HG03064 (cell line): ENCODE data around the gene PIGK.

ENCODE experiments used
- ATAC-seq: cut with Tn5 transposase; IDR thresholded peaks from one replicate; pipeline ENCODE4 v1.9.1; 2021; ENCODE audit warnings: low read depth; ENCODE audit not compliant: unreplicated experiment

The PIGK gene

DNA sequence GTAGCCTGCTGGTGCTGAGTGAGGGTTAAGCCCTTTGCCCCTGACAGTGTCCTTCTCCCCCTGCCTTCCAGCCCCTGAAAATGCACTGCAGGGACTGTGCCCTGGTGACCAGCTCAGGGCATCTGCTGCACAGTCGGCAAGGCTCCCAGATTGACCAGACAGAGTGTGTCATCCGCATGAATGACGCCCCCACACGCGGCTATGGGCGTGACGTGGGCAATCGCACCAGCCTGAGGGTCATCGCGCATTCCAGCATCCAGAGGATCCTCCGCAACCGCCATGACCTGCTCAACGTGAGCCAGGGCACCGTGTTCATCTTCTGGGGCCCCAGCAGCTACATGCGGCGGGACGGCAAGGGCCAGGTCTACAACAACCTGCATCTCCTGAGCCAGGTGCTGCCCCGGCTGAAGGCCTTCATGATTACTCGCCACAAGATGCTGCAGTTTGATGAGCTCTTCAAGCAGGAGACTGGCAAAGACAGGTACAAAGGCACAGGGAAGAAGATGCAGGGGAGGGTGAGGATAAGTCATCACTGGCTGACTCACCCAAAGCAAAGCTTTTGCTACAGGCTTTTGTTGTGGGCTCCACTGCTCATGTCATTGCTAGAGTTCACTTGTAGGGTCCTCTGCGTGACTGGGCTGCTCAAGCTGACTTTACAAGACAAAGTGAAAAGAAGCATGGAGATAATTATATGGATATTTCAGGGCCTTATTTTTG lies 174.9 kb downstream of the PIGK start:
- no peak for ATAC-seq

DNA sequence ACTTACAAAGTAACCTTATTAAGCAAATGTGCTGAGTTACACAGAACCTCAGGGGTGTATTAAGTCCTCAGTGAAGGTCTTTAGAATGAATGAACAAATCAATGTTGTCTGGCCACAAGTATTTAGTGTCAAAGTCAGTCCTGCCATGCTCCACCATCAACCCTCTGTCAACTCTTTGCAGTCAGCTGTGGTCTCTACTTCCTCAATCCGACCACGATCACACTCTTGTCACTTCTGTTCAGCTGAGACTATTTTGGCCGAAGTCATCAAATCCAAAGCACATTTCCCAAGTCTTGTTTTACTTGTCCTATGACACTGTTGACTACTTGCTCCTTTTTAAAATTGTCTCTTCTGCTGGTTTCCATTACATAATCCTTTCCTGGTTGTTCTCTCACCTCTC lies 178.4 kb downstream of the PIGK start:
- ATAC-seq: no peak

DNA sequence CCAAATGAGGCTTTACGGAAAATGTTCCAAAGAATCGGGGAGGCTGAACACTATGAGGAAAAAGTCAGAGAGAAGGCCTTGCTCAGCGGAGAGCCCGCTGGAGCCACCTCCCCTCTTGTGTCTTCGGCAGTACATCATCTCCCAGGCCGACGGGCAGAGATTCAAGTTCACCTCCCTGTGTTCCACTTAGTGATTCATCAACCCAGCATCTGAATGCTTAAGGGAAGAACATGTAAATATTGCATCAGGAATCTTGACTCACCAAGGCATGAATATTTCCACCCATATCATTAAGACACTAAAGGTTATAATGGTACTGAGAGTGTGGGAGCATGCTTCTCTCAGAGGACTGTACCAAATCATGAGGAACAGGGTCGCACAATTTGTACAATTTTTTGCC lies 179.5 kb downstream of the PIGK start:
- no peak for ATAC-seq

DNA sequence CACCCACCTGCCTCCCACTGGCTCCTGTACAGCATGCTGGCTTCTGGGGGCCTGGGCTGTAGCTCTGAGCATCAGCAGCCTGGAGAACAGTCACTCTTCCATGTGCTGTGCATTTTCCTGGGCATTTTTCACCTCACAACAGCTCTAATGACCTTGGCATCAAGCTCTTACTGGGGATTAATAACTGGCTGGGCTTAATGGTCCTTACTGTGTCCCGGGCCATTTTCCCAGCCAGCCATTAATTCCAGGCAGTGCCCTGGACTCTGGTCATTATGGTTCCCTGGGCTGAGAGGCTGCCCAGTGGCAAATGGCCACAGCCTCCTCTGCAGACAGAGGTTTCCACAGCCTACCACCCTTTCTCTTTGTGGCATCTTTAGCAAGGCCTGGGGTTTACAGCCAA lies 180.1 kb downstream of the PIGK start:
- no peak for ATAC-seq
